NCI-H524 treated with DMSO at 0.1 percent for 48 hours (cell line): Measurements from ENCODE around the gene HEATR1.

ENCODE experiments used
- DNase-seq: peaks from one replicate; lab custom pipeline; 2025; lab: John Stamatoyannopoulos, UW

HEATR1 gene

GRCh38 chr1:236541710-236542109 is 62.6 kb downstream of the HEATR1 start:
- no peak for DNase-seq

- DNase-seq = no peak
Measured at GRCh38 chr1:236540813-236541465, 63.4 kb downstream of the HEATR1 start.

GRCh38 chr1:236536540-236536939 is 67.8 kb downstream of the HEATR1 start:
- DNase-seq = no peak

DNA sequence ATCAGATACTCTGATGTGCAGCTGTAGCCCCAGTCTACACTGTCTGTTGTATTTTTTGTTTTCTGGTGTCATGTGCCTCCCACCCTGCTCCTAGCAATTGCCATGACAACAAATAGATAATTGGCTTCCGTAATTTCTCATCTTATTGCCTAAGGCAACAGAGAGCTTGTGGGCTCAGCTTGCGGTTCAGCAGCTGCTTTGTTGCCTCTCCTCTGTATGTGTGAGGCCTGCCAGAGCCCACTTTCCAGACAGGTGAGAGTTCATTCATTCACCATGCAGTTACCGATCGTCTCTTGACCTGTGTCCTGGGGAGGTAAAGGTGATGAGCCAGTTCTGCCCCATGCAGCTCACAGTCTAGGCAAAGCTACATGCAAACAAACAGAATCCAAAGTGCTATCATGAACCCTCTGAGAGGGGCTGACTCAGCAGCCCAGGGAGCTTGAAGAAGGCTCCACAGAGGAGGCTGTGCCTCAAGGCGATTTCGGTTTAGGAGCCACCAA is 68.6 kb downstream of the HEATR1 start:
- DNase-seq = no peak

GRCh38 chr1:236535190-236535589 is 69.1 kb downstream of the HEATR1 start:
- DNase-seq = no peak

- no peak for DNase-seq
Measured at GRCh38 chr1:236534151-236534651, 70.1 kb downstream of the HEATR1 start.

- no peak for DNase-seq
Measured at GRCh38 chr1:236532850-236533249, 71.5 kb downstream of the HEATR1 start.

DNA sequence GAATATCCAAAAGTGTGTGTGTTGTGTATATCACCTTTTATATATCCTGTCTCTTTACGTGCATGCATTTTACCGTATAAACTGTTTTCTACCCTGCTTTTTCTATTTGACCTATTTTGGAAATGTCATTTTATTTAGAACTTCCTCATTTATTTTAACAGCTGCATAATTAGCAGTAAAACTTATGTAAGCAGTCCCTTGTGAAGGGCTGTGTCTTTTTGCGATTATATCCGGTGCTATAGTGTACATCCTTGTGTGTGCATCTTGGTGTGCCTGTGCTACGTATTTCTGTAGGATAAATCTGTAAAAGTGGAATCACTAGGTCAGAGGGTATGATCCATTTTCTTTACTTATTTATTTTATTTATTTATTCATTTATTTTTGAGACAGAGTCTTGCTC is 73.4 kb downstream of the HEATR1 start:
- DNase-seq = no peak

GRCh38 chr1:236530286-236530685 is 74.0 kb downstream of the HEATR1 start:
- DNase-seq = no peak

DNA sequence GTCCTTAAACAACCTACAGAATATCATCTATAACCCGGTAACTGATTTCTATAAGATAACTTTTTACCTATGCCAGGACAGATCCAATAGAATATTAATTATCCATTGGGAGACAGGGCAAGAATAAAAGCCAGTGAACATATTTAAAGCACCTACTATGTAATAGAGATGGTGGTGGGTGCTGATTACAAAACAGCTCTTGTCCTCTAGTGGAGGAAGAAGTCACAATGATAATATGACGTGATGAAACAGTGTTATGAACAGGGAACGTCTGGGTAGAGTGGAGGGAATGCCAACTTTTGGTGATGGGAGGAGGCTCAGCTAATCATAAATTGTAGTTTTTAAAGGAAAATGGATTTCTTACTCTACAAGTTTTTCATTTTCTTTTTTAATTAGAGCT is 78.2 kb downstream of the HEATR1 start:
- no peak for DNase-seq

DNA sequence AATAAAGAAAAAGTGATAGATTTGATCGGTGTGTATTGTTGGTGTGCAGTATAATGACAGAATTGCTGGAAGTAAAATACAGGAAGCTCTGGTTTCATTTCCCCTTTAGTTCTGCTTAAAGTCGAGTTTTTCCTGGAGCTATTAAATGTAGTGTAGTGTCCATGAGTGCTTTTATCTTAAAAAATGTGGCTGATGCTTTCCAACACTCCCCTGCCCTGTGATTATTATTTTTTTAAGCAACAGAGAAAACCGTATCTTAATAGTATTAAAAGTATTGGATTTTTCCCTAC is 79.5 kb downstream of the HEATR1 start:
- no peak for DNase-seq

DNA sequence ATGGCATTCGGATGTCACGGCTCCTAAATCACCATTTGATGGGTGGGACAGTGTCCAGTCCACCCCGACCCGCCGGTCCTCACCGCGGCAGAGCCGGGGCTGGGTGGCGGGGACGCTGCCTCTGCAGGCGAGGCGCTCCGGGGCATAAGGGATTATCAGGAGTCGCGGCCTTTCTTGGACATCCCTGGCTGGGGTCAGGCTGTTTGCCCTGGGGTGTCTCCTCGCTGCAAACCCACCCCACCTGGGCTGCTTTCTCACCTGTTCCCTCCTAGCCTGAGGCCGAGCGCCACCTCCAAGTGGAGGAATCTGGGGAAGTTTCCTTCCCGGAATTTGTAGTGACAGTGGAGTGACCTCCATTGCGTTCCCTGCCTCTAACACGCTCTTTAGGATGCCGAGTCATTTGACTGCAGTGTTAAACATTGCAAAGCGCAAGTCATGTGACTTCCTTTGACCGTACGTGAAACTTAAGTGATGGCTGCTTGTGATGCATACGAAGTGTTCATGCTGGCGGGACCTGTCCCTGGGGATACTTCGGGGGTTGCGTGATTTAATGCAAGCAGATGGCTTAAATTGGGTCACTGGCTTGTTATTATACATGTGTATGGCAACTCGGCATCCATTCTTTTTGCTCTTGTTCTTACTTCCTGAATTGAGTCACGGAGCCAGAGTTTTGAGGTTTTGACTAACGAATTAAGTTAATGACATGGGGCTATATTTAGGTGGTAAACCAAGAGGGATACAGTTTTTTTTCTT is 80.0 kb downstream of the HEATR1 start:
- peak; percentile 36 for DNase-seq

- DNase-seq = no peak
Measured at GRCh38 chr1:236523704-236524141, 80.6 kb downstream of the HEATR1 start, which contains the start of gene LGALS8. LGALS8 (plus strand) TSS chr1:236523982; CDS start chr1:236526071, 2,089 bp downstream.

- DNase-seq = no peak
Measured at GRCh38 chr1:236522937-236523703, 81.2 kb downstream of the HEATR1 start.

- DNase-seq = no peak
Measured at GRCh38 chr1:236520445-236521005, 83.8 kb downstream of the HEATR1 start.

- DNase-seq = no peak
Measured at GRCh38 chr1:236518322-236518721, 86.0 kb downstream of the HEATR1 start.

DNA sequence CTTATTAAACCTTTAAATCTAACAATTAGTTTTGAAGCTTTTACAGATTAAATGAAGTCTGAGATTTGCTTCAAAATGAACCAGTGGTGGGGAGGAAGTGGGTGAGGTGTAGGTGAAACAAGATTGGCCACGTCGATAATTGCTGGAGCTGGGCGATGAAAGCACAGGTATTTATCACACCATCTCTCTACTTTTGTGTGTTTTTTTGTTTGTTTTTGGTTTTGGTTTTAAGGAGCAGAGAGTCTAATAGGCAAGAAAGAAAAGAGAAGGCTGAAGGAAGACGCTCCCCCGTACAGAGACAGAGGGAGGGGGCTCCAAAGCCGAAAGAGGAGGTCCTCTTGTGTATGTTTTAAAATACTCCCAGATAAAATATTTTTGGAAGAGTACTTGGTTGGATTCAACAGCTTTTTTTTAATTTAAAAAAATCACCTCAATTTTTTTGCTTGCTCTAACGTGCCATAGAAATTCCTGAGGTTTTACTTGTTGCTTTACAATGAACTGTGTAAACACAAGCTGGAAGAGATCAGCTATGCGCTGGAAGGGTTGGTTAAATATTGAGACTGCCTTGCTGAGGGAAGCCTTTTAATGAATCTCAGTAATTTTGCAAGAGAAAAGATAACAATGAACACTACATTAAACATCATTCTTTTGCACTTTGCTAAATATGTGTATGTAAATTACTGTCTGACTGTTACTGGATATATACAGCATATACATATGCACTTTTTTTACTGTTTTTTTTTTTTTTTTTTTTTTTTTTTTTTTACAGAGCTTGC is 87.2 kb downstream of the HEATR1 start:
- no peak for DNase-seq

DNA sequence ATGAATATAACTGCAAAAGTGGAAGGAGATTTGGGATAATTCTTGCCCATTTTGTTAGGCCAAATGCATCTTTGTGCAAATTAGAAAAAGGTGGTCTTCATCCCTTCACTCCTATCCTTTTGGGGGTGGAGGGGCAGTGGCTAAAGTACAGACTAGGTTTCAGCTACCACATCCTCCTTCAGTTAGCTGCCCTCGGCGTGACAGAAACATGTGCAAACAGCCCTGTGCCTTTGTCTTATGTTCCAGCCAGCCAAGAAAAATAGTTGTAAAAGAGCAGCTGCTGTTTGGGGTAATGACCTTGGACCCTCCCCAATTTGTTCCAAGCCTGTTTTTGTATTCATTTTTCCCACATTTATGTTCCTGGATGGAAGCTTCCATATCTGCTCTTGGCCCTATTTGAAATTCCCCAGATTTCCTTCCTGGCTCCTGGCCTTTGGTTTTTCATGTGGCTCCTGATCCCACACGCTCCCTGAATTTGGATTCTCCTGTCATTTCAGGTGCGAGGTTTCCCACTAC is 88.8 kb downstream of the HEATR1 start:
- DNase-seq = no peak

DNA sequence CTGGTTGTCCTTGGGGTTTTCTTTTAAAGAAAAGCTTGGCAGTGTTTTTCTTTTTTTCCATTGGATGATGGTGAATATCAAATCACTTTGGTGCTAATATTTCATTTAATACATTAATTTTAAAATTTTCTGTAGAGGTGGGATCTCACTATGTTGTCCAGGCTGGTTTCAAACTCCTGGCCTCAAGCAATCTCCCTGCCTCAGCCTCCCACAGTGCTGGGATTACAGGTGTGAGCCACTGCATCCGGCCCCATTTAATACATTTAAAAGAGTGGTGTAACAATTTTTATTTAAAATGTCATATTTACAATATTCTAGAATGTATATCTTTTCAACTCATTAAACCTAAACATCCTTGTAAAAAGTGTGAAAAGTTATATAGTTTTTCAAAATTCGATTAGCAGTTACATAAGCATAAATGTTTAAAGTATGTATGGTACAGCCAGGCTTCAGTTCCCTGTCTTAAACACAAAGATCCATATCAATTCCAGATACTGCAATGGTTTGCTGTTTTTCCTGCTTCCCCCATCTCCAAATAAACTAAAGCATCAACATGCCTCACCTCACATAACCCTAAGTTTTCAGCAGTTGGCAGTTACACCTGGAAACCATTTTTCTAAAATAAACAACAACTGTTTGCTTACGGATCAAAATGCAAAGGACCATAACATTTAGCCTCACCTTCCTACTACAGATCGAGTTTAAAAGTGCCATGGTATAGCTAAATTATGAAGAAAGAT is 89.4 kb downstream of the HEATR1 start:
- DNase-seq = no peak

- DNase-seq = no peak
Measured at GRCh38 chr1:236511735-236512418, 92.4 kb downstream of the HEATR1 start.
